UCSD-AML1 (cell line): Measurements from ENCODE around the gene PDGFA.
A peak's percentile ranks its signal among the peaks of the same experiment; 100 is the strongest.

Experiments
- DNase-seq: peaks from one replicate; lab custom pipeline; 2025; ENCODE audit not compliant: unreplicated experiment; lab: John Stamatoyannopoulos, UW

Gene PDGFA

GRCh38 chr7:449324-450019, 70.2 kb downstream of the PDGFA start:
- no peak for DNase-seq

DNA sequence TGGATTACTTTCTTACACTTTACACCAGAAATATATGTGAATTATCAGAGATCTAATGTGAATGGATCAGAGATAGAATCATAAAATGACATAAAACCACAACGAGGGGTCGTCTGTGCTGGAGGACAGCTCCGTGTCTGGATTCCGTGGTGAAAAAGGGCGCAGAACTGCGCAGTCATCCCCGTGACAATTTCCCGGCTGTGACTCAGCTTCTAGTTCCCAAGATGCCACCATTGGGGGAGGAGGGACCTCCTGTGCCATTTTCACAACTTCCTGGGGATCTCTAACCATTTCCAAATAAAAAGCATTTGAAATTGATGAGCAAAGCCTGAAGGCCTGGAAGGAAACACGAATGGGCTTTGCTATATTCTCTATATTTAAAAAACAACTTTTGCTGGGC, 72.1 kb downstream of the PDGFA start:
- peak; percentile 23 for DNase-seq
